GM19438 (cell line): ENCODE data around the gene MBNL1.

Experiments used
- ATAC-seq: cut with Tn5 transposase; IDR thresholded peaks from one replicate; pipeline ENCODE4 v1.9.1; 2021; ENCODE audit warnings: low read depth; ENCODE audit not compliant: unreplicated experiment

Gene MBNL1

DNA sequence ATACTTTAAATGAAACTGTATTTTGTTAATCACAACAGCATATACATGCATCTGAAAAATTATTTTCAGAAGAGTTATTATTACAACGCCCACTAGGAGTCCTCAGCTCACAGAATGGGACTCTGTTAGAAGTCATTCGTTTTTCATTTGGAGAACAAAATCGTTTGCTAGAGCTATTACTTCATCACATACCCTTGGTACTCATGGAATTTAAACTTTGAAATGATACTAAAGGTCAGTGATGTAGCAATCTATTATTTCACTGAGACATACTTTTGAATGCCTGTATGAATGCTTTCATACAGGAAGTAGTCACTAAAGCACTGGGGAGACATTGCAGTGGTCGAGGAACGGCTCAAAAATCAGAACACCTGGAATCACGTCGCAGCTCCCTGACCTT is 198.1 kb downstream of the MBNL1 start:
- ATAC-seq = no peak

DNA sequence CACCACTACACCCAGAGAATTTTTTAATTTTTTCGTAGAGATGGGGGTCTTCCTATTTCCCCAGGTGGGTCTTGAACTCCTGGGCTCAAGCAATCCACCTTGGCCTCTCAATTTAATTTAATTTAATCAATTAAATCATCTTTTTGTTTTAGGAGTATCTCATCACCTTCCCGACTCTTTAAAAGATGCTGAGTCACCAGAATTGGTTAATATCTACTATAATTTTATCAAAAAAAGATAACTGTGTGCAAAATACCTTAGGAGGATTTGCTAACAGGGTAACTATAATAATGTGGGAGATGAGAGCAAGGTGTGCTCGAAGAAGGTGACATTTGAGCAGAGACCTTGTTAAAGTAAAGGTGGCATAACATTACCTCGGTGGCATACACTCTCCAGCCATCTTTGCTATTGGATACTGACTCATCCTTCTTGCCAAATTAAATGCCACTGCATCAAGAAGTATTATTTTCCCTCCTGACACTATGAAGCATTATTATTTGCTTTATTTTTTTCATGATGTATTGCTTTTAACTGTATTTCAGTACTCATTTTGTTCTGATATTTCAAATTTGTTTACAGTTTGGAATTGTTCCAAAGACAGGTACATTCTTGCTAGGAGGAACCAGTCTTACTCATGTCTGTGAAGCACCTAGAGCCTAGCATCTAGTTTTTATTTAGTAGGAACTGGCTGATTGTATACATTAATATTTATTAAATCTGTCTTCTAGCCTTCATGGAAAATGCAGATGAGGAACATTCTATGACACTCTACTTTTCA is 200.7 kb downstream of the MBNL1 start:
- no peak for ATAC-seq

DNA sequence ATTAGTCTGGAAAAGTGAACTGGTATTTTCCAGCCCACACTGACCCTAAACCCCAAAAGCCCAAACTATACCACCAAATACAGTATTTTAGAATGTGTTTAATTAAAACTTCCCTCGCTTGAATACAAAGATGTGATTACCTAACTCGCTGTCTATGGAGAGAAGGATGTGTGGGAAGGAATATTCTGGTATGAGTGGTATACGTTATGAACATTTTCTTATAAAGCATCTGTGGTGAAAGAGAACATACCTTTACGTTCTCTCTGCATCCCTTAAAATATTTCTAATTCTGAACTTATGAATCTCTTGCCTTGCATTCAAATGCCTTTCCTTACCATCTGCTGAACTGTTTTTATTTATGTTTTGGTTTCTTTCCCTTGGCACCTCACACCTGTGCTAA is 201.4 kb downstream of the MBNL1 start:
- ATAC-seq = no peak

DNA sequence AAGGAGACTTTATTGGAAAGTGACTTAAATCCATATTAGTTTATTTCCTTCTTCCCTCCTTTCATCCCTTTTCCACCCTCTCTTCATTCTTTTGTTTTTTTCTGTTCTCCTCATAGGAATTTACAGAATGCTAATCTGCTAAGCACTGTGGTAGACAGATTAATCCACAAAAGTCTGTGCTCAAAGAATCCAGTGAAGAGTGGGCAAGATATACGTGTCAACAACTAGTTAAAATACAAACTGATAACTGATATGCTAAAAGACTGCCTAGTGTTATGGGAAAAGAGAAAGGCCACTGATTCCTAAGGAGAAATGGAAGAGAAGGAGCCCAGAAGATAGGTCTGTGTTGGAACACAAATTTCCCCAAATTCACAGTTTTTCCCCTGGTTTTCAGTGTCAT is 202.2 kb downstream of the MBNL1 start:
- ATAC-seq = no peak

DNA sequence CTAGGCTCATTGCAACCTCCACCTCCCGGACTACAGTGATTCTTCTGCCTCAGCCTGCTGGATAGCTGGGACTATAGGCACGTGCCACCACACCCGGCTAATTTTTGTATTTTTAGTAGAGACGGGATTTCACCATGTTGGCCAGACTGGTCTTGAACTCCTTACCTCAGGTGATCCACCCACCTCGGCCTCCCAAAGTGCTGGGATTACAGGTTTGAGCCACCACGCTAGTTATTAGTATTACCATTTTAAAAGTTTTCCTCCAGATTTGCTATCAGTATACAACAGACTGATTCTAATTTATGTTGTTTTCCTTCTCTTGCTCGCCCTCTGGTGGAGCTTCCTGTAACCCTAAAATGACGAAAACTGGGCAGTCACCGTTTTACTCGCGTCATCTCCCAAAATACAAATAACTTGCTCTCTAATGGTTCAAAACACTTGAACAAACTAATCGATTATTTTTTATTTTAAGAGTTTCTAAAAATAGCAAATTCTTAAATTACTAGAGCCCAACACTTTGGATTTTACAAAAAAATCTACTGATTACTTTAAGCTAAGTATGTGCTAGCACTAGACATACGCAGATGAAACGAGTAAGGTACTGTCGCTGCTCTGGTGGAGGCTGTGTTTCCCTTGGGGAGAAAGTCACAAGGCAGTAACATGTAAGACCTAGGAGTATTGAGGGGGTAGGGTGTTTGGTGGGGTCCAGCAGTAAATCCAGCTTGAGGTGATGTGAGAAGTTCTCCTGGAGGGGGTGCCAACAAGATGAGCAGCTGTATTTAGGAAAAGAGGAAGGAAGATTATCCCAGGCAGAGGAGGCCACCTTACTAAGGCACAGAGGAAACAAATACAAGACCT is 203.3 kb downstream of the MBNL1 start:
- ATAC-seq = peak; percentile 66

DNA sequence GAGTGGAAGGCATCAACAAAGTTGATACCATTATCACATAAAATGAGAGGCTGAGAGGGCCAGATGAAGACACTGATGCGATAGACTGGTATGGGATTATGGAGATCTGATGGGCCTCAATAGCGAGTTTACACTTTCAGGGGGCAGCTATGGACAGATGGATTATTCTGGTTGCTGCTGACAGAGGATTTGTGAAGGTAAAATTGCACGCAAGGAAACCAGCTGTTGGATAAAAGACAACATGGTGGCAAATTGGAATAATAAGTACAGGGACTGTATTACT is 203.9 kb downstream of the MBNL1 start:
- ATAC-seq = no peak

DNA sequence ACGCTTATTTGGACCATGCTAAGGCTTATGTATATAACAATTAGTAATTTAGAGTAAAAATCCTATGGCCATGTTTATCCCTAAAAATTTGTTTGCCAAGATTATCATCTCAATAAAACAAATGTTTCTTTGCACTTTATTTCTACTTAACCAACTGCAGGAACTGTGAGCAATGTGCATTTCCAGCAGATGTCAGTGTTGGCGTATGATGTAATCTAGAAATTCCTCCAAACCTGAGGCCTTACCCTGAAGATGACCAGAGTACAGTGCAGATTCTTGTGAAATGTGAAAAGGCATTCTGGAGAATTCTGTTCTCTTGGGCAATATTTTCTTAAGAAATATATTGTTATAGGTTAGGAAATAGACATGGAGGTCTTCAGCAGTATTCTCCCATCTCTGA is 205.9 kb downstream of the MBNL1 start:
- no peak for ATAC-seq

DNA sequence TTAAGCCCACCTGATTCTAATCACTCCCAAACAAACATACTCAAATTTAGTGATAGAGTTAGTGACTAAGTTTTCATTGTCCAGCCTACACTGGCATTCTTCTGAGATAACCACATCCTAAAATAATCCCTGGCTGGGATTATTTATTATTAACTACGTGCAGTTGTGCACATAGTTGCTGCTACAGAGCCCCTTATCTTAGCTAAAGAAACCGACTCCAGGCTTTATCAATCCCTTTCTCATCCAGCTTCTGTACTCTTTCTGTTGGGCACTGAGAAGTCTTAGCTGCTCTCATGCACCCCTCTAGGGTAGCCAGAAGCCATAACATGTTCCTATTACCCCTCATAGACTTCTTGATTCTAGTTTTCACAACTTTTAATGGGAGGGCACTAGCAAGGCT is 208.7 kb downstream of the MBNL1 start:
- ATAC-seq = no peak

DNA sequence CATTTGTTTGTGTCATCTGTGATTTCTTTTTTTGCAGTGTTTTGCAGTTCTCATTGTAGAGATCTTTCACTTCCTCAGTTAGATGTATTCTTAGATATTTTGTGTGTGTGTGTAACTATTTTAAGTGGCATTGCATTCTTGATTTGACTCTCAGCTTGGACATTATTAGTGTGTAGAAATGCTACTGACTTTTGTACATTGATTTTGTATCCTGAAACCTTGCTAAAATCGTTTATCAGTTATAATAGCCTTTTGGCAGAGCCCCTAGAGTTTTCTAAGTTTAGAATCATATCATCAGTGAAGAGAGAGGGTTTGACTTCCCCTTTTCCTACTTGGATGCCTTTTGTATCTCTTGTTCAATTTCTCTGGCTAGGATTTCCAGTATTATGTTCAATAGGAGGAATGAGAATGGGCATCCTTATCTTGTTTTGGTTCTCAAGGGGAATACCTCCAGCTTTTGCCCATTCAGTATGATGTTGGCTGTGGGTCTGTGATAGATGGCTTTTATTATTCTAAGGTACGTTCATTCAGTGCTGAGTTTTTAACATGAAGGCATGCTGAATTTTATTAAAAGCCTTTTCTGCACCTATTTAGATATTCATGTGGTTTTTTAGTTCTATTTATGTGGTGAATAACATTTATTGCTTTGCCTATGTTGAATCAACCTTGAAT is 211.7 kb downstream of the MBNL1 start:
- ATAC-seq = peak; percentile 70

DNA sequence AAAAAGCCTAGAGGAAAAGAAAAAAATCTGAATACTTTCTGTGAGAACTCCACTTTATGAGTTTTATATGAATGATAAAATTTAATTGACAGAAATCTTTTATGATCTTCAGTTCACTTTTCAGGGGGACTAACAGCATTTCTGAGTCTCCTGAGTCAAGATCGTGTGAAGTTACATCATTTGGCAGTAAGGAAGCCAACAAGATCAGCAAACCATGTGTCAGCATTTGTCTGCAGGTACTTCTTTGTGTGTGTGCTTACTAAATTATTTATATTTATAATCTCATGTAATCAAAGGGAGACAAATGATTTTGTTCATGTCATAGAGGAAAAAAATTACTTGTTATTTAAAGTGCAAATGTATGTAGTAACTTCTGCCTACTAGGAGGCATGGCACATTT is 217.6 kb downstream of the MBNL1 start:
- no peak for ATAC-seq

DNA sequence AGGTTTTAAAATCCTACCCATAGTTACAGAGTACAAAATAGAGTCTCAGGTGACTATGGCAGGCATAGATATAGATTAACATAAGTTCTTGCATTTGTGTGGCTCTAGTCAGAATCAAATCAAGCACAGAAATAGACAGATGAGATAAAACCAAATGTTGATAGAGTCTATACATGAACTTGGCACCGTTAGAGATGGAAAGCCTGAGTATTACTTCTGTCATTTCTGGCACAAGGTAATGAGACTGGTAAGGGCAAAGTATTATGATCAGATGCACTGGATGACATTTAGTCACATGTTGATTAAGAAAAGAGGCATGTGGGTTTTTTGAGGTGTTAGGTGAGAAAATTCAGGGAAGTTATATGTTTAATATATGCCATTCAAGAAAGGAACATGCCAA is 219.7 kb downstream of the MBNL1 start:
- ATAC-seq = no peak

DNA sequence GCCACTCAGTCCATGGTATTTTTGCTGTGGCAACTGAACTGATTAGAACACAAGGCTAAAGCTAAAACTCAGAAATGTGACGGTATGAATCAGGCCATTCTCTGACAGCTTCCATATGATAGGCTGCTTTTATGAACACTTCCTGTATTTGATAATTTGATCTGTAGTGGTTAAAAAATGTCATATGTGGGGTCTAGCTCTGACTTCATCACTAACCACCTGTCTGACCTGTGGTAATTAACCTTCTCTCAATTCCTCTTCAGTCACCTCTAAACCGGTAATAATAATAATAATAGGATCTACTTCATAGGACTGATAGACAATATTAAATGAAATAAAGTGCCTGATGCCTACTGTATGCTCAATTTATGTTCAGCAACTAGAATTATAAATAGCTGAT is 223.2 kb downstream of the MBNL1 start:
- no peak for ATAC-seq

DNA sequence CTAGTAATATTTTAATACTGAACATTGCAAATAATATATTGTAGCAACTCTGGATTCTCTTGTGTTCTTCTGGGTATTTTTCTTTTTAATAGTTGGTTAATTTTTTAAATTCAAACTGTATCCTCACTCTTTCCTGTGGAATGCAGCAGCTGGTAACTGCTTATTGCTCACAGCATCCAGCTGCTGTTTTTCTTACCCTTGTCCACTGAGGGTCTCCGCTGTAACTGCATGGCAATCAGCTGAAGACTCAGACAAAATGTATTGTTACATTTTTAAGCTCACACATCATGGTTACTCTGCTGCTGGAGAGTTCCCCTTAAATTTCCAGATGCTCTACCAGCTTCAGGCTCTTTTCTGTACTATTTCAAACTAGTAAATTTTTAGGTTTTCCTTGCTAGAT is 227.6 kb downstream of the MBNL1 start:
- no peak for ATAC-seq

DNA sequence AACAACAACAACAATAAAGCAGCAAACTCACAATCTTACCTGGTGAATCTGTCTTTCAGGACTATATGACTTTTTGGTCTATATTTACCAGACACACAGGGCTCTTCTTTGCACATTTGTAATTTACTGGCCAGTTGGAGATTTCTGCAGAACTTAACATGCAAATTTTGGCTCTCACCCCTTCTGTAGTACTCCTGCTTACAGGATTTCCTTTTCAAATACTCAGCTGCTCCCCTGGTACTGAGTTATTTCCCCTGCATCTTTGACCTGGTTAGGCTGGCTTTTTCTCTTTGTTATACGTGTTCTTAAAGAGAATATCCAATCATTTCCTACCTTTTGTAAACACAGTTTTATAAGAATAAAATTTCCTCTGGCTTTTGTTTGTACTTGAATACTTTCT is 228.0 kb downstream of the MBNL1 start:
- ATAC-seq = peak; percentile 62

DNA sequence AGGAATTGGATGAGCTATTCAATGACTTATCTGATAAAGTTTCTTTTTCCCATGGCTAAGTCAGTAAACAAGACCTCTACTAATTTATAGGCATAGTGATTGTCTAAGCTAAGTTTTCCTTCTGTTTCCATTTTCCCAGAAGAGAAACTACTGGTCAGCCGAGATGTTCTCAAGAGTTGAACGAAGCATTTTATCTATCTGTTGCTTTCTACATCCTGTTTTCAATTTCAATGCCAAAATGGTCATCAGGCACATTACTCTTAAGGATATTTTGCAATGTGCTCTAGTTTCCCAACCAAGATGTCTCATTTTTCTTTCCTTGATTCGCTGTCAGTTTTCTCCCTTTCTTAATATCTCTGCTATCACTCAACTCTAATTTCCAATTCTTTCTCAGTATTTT is 228.7 kb downstream of the MBNL1 start:
- no peak for ATAC-seq

DNA sequence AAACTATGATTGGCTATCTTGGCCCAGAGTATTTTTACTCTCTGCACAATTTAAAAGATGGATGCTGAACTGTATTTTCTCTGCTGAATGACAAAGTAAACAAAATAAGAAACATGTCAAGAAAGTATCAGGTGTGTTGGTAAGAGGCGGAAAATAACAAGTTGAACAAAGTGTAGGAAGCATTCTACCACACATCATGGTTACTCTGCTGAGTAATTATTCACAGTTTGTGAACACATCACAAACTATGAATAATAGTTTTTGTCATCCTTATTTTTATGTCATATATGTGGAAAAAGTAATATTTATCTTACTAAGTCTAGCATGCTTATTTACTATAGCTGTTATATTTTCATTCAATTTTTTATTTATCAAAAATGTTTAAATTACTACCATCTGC is 229.2 kb downstream of the MBNL1 start:
- ATAC-seq = no peak

DNA sequence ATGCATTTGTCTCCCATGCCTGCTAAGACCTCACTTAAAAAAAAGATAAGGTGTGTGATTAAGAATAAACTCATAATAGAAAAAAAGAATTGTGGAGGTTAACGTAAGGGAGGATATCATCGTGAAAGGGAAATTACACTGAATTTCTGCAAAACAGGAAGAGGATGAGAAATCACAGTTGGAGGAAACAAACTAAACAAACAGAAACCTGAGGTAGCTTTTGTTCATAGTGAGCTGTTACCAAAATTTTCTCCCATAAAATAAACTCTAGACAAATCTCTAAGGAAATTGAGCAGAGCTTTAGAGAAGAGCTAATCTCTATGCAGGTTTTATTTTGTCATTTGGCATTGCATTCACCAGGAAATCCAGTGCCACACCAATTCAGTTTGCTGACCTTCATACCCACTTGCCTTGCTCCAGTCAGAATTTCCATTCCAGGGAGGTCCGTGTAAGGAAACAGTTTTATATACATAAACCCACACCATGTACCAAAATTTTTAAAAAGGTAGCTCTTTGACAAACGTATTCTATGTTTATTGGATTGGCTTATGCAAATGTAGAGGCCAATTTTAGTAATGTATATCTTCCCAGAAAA is 231.2 kb downstream of the MBNL1 start:
- no peak for ATAC-seq

DNA sequence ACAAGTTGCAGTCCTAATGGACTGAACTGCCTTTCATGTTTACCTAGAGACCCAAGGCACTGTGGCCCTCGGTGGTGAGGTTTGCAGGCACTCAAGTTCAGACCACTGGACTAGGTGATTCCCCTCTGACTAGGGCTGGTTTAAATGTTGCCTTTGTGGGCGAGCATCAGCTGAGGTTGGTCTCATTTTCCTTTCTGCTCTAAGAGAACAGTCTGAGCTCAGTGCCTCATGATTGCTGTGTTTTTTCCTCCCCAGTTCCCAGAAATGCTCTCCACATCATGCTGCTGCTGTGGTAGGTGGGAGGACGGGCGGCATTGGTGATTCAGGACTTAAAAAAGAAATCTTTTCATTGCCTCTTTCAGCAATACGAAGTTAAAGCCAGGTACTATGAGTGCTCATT is 237.2 kb downstream of the MBNL1 start:
- peak; percentile 97 for ATAC-seq

DNA sequence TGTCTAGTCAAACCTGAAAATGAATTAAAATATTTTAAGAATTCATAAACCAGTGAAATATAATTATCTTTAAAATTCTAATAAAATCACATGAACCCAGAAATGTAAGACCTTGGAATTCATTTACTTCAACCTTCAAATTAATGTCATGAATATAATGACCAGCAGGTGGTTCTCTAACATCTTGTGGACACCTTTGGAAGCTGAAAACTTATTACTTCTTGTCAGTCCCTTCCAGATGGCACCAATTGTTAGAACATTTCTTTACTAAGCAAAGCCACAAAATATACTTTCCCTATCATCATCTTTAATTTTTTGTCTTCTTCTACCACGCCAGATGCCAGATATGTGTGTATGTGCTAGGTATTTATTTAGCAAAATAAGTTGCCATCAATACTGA is 240.0 kb downstream of the MBNL1 start:
- no peak for ATAC-seq

DNA sequence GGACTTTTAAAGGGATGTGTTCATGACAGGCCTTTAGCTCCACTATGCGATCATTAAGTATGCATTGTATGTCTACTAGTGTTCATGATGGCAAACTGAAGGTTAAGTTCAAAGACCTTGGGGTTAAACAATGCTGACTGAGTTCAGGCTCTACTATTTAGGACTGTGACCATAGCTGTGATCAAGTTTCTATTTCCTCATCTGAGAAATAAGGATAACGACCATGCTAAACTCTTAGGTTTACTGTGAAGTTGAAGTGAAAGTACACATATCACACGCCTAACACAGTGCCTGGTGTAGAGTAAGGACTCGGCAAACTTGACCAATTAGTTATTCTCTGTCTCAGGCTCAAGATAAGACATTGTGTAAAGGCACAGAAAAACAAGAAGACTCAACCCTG is 243.2 kb downstream of the MBNL1 start:
- ATAC-seq = peak; percentile 72

DNA sequence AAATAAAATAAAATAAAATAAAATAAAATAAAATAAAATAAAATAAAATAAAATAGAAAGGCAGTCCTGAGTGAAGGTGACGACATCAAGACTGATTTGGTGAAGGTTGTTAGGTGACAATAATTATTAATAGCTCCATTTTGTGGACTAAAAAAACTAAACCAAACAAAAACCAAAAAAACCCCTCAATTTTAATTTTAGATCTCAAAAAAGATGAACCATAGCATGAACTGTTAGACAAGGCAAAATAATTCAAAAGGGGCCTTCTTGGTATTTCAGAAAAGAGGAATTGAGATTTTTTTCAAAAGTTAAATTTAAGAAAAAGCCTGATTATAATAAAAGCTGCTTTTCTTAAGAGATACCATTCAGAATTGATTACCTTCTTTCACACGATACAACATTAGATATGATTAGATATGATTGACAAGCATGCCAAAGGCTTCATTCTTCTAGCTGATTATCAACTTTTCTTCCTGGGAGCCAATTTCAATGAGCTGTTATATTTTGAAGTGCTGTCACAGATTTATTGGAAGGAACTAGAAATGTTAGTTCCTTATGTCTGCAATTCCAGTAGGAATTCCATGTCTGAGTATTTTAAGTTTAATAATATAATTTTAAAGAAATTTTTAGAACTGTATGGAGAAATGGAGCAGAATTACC is 244.7 kb downstream of the MBNL1 start:
- ATAC-seq = no peak
